Measurements from ENCODE around the gene AUTS2. TPM values are rescaled to one million over a fixed set of nuclear protein-coding genes. Genes with fewer than 3 reads are reported as not detected.
A peak's percentile ranks its signal among the peaks of the same experiment; 100 is the strongest.

AUTS2 gene
- total and polyA plus RNA-seq, 10 of the 15 experiments (the other 5 are each of a cell fraction or from before 2014, with no cell fraction given): 6.4 to 55.6 (median 21.6) TPM

GRCh38 chr7:69840248-69840647 lies 242.0 kb downstream of the AUTS2 start (continued):
- TF ChIP-seq E2F8 (IDR thresholded peaks at IDR 0.05; ENCODE audit: low read depth, partially characterized antibody): peak; percentile 7
- no peak for TF ChIP-seq NBN (IDR thresholded peaks at IDR 0.05)
- TF ChIP-seq IKZF2 (IDR thresholded peaks at IDR 0.05): peak in 1 of 2 experiments; percentile 56; a peak in 3 of 4 replicates
- TF ChIP-seq ZBTB33 (IDR thresholded peaks at IDR 0.05): no peak
- no peak for TF ChIP-seq CBX5 (IDR thresholded peaks at IDR 0.05; ENCODE audit: low read depth)
- no peak for TF ChIP-seq WRNIP1 (IDR thresholded peaks at IDR 0.05; ENCODE audit: borderline replicate concordance, low read depth, low read length)
- TF ChIP-seq ZNF274 (IDR thresholded peaks at IDR 0.05; ENCODE audit: insufficient read depth, insufficient read length): no peak
- TF ChIP-seq PAX8 (IDR thresholded peaks at IDR 0.05): no peak
- no peak for TF ChIP-seq PML (IDR thresholded peaks at IDR 0.05; ENCODE audit: low read length)
- no peak for TF ChIP-seq GABPA (IDR thresholded peaks at IDR 0.05; ENCODE audit: low read depth)
- TF ChIP-seq CUX1 (IDR thresholded peaks at IDR 0.05; ENCODE audit: insufficient replicate concordance, low read depth, low read length): no peak
- no peak for TF ChIP-seq MAX (IDR thresholded peaks at IDR 0.05; ENCODE audit: low read depth, low read length)
- TF ChIP-seq SRF (IDR thresholded peaks at IDR 0.05; ENCODE audit: low read depth in 2 of 2, low read length in 2 of 2): no peak
- TF ChIP-seq RAD51 (IDR thresholded peaks at IDR 0.05): no peak
- no peak for TF ChIP-seq SREBF1 (IDR thresholded peaks at IDR 0.05; ENCODE audit: low read length)
- TF ChIP-seq KLF5 (IDR thresholded peaks at IDR 0.05; ENCODE audit: partially characterized antibody): no peak
- no peak for TF ChIP-seq MYC (IDR thresholded peaks at IDR 0.05; ENCODE audit: insufficient read depth, insufficient read length, insufficient replicate concordance, low read length, severe bottlenecking)
- TF ChIP-seq POLR2AphosphoS5 (IDR thresholded peaks at IDR 0.05; ENCODE audit: low read length): no peak
- TF ChIP-seq TCF12 (IDR thresholded peaks at IDR 0.05; ENCODE audit: low read depth, low read length): no peak
- no peak for TF ChIP-seq SREBF2 (IDR thresholded peaks at IDR 0.05; ENCODE audit: low read length)
- peak in 1 of 2 experiments; percentile 51; a peak in 1 of 3 replicates for TF ChIP-seq EGR1 (IDR thresholded peaks at IDR 0.05; ENCODE audit: borderline replicate concordance in 1 of 2, low read depth in 2 of 2, low read length in 2 of 2)
- TF ChIP-seq CBFB (IDR thresholded peaks at IDR 0.05; ENCODE audit: low read depth): no peak
- no peak for TF ChIP-seq FOS (IDR thresholded peaks at IDR 0.05; ENCODE audit: borderline replicate concordance, extremely low read depth, insufficient read length)

All from GM12878 (cell line).